IMR-90 (cell line): ENCODE data around the gene TNS3. TPM values are rescaled to one million over a fixed set of nuclear protein-coding genes. Genes with fewer than 3 reads are reported as not detected.
A peak's percentile ranks its signal among the peaks of the same experiment; 100 is the strongest.

Experiments used
- ATAC-seq: fragments of 200-7000 bp; cut with Tn5 transposase; 2 replicates; pipeline ENCODE4 v1.9.1; 2020; ENCODE audit warnings: low read depth, mild to moderate bottlenecking, moderate library complexity
- BruUV-seq: library from RNA; stranded (reverse); fragments of 400-500 nt; replicated peaks from 2 replicates; lab custom pipeline; 2021; lab: Mats Ljungman, UMichigan
- CTCF ChIA-PET: fragments of 300-600 bp; formaldehyde crosslinking; extraction: SDS; loops from one replicate; lab custom pipeline; 2021; ENCODE audit warnings: antibody characterized with exemption; lab: Yijun Ruan, JAX
- POLR2A ChIA-PET: fragments of 300-600 bp; sonication (Branson Sonifier 250); formaldehyde crosslinking; loops from one replicate; lab custom pipeline; 2022; ENCODE audit warnings: antibody characterized with exemption; ENCODE audit not compliant: unreplicated experiment; lab: Charles Lee
- DNase-seq: peaks from one replicate; pipeline ENCODE4 v3.0.0; 2013
- H2AFZ ChIP-seq: replicated peaks from 2 replicates; pipeline ENCODE3; 2013; ENCODE audit warnings: low read length, mild to moderate bottlenecking; ENCODE audit not compliant: poor library complexity
- H2AK5ac ChIP-seq: 2 replicates; pipeline ENCODE4 v1.6.1; 2013; ENCODE audit warnings: low read depth, low read length, inconsistent platforms
- H2AK9ac ChIP-seq: replicated peaks from 2 replicates; pipeline ENCODE3; 2013; ENCODE audit warnings: mild to moderate bottlenecking, low read depth, low read length, moderate library complexity; ENCODE audit not compliant: poor library complexity
- H2BK120ac ChIP-seq: 2 replicates; pipeline ENCODE4 v1.6.1; 2013; ENCODE audit warnings: low read depth, low read length, inconsistent platforms
- H2BK15ac ChIP-seq: 3 replicates; pipeline ENCODE4 v1.6.1; 2013; ENCODE audit warnings: low read depth, low read length, inconsistent platforms
- H2BK20ac ChIP-seq: 2 replicates; pipeline ENCODE4 v1.6.1; 2013; ENCODE audit warnings: low read depth, mild to moderate bottlenecking, inconsistent platforms, low read length, moderate library complexity
- H2BK5ac ChIP-seq: 2 replicates; pipeline ENCODE4 v1.6.1; 2013; ENCODE audit warnings: mild to moderate bottlenecking, low read depth, low read length, inconsistent platforms; ENCODE audit not compliant: poor library complexity, severe bottlenecking
- H3K14ac ChIP-seq: replicated peaks from 2 replicates; pipeline ENCODE4 v1.6.1; 2013; ENCODE audit warnings: low read depth, low read length, inconsistent platforms
- H3K18ac ChIP-seq: 2 replicates; pipeline ENCODE4 v1.6.1; 2013; ENCODE audit warnings: low read depth, low read length, control low read depth
- H3K23ac ChIP-seq: 2 replicates; pipeline ENCODE4 v1.6.1; 2013; ENCODE audit warnings: low read depth, low read length, inconsistent platforms
- H3K27ac ChIP-seq: 2 replicates; pipeline ENCODE4 v1.5.1; 2013; ENCODE audit warnings: mild to moderate bottlenecking, control low read depth, low read length; ENCODE audit not compliant: insufficient read depth
- H3K27me3 ChIP-seq: 2 replicates; pipeline ENCODE4 v1.6.1; 2013; ENCODE audit warnings: low read length; ENCODE audit not compliant: control insufficient read depth, insufficient read depth
- H3K36me3 ChIP-seq: 2 replicates; pipeline ENCODE4 v1.6.1; 2013; ENCODE audit warnings: low read length, mixed read lengths; ENCODE audit not compliant: control insufficient read depth, insufficient read depth
- H3K4ac ChIP-seq: 2 replicates; pipeline ENCODE4 v1.6.1; 2013; ENCODE audit warnings: low read depth, low read length, inconsistent platforms
- H3K4me1 ChIP-seq: 2 replicates; pipeline ENCODE4 v1.6.1; 2013; ENCODE audit warnings: low read length, mixed read lengths; ENCODE audit not compliant: control insufficient read depth, insufficient read depth
- H3K4me2 ChIP-seq: 2 replicates; pipeline ENCODE4 v1.6.1; 2013; ENCODE audit warnings: low read depth, mild to moderate bottlenecking, control low read depth, low read length, moderate library complexity
- H3K4me3 ChIP-seq: 2 replicates; pipeline ENCODE4 v1.5.1; 2013; ENCODE audit warnings: low read depth, mild to moderate bottlenecking, control low read depth, low read length, moderate library complexity; ENCODE audit not compliant: insufficient read depth
- H3K56ac ChIP-seq: 2 replicates; pipeline ENCODE4 v1.6.1; 2013; ENCODE audit warnings: low read length, inconsistent platforms; ENCODE audit not compliant: insufficient read depth; ENCODE audit errors: extremely low read depth
- H3K79me1 ChIP-seq, 2 experiments: 2 replicates each; pipeline ENCODE4 v1.6.1; 2013; ENCODE audit warnings: low read length in 2 of 2, inconsistent platforms in 1 of 2, low read depth in 1 of 2
- H3K9ac ChIP-seq: 2 replicates; pipeline ENCODE4 v1.6.1; 2013; ENCODE audit warnings: low read depth, low read length, control low read depth
- H3K9me1 ChIP-seq: 2 replicates; pipeline ENCODE4 v1.6.1; 2013; ENCODE audit warnings: low read length, inconsistent platforms; ENCODE audit not compliant: insufficient read depth
- H3K9me3 ChIP-seq: 2 replicates; pipeline ENCODE4 v1.6.1; 2013; ENCODE audit warnings: low read length; ENCODE audit not compliant: control insufficient read depth, insufficient read depth
- H4K20me1 ChIP-seq: 2 replicates; pipeline ENCODE4 v1.6.1; 2013; ENCODE audit warnings: low read length, inconsistent platforms; ENCODE audit not compliant: insufficient read depth
- H4K5ac ChIP-seq: 2 replicates; pipeline ENCODE4 v1.6.1; 2013; ENCODE audit warnings: mild to moderate bottlenecking, low read depth, low read length, control low read depth
- H4K8ac ChIP-seq, 2 experiments: 2 replicates each; pipeline ENCODE4 v1.6.1; 2013; ENCODE audit warnings: low read depth in 2 of 2, low read length in 2 of 2, control low read depth in 1 of 2, inconsistent platforms in 1 of 2
- H4K91ac ChIP-seq: 2 replicates; pipeline ENCODE4 v1.6.1; 2013; ENCODE audit warnings: low read depth, low read length, inconsistent platforms; ENCODE audit not compliant: insufficient read depth
- BHLHE40 ChIP-seq: fragments of 150-350 bp; IDR thresholded peaks from 2 replicates; pipeline ENCODE4 v1.6.1; 2016; ENCODE audit warnings: mild to moderate bottlenecking, low read depth, low read length
- CEBPB ChIP-seq: IDR thresholded peaks from 2 replicates; pipeline ENCODE4 v1.6.1; 2012; ENCODE audit warnings: low read depth, low read length, improper control_type of control experiment
- CHD1 ChIP-seq: IDR thresholded peaks from 2 replicates; pipeline ENCODE4 v1.6.1; 2012; ENCODE audit warnings: low read depth, low read length, improper control_type of control experiment
- CTCF ChIP-seq: conservative IDR thresholded peaks from 2 replicates; pipeline ENCODE4 v1.5.1; 2012; ENCODE audit warnings: mild to moderate bottlenecking, low read depth, low read length, improper control_type of control experiment
- ELK1 ChIP-seq: fragments of 150-350 bp; IDR thresholded peaks from 2 replicates; pipeline ENCODE4 v1.6.1; 2016; ENCODE audit warnings: low read depth, mild to moderate bottlenecking, low read length, moderate library complexity, borderline replicate concordance
- FOS ChIP-seq: fragments of 150-350 bp; IDR thresholded peaks from 2 replicates; pipeline ENCODE4 v1.6.1; 2016; ENCODE audit warnings: low read depth, low read length
- MAFK ChIP-seq: IDR thresholded peaks from 2 replicates; pipeline ENCODE4 v1.6.1; 2012; ENCODE audit warnings: low read depth, low read length, improper control_type of control experiment
- MAZ ChIP-seq: IDR thresholded peaks from 2 replicates; pipeline ENCODE4 v1.6.1; 2012; ENCODE audit warnings: low read depth, mild to moderate bottlenecking, low read length, improper control_type of control experiment, moderate library complexity, borderline replicate concordance
- MXI1 ChIP-seq: IDR thresholded peaks from 2 replicates; pipeline ENCODE4 v1.6.1; 2012; ENCODE audit warnings: low read depth, mild to moderate bottlenecking, low read length, moderate library complexity, borderline replicate concordance
- NFE2L2 ChIP-seq: fragments of 150-350 bp; IDR thresholded peaks from 2 replicates; pipeline ENCODE4 v1.6.1; 2016; ENCODE audit warnings: low read depth, mild to moderate bottlenecking, low read length
- RCOR1 ChIP-seq: IDR thresholded peaks from 2 replicates; pipeline ENCODE4 v1.6.1; 2012; ENCODE audit warnings: mild to moderate bottlenecking, low read length, improper control_type of control experiment; ENCODE audit not compliant: insufficient replicate concordance
- RFX5 ChIP-seq: IDR thresholded peaks from 2 replicates; pipeline ENCODE4 v1.8.0; 2012; ENCODE audit warnings: low read depth, mild to moderate bottlenecking, low read length, moderate library complexity
- USF2 ChIP-seq: fragments of 150-350 bp; IDR thresholded peaks from 2 replicates; pipeline ENCODE4 v1.6.1; 2017; ENCODE audit warnings: mild to moderate bottlenecking, antibody characterized with exemption, low read length, low read depth
- WGBS, 2 experiments: methylation state at CpG; one replicate each; pipeline versions ENCODE4 v1.1.5 to v1.1.7; 2013; ENCODE audit warnings: missing lambda C conversion rate in 2 of 2; ENCODE audit not compliant: insufficient read length in 1 of 2; ENCODE audit errors: extremely low coverage in 2 of 2; 5-methylcytosine and 5-hydroxymethylcytosine counted together
- dilution Hi-C: fragments of 300-500 bp; cut with HindIII; formaldehyde crosslinking; loops from one replicate; pipeline ENCODE4 v1.14.3; 2018; ENCODE audit warnings: low sequenced_read_pairs; ENCODE audit not compliant: unreplicated experiment
- in situ Hi-C: fragments of 300-500 bp; cut with MboI; formaldehyde crosslinking; loops from 3 replicates; pipeline ENCODE4 v1.14.3; 2019; ENCODE audit warnings: low sequenced_read_pairs, inconsistent platforms, mixed read lengths
- intact Hi-C: fragments of 100-400 bp; cut with micrococcal nuclease; formaldehyde crosslinking; loops from 2 replicates; pipeline ENCODE4 v1.10.0; 2022
- polyA plus RNA-seq, 3 experiments: library from polyadenylated mRNA; depleted of rRNA; stranded (reverse); fragments of >200 nt; gene quantifications; 2 replicates each; pipeline ENCODE4 v1.2.3, GENCODE V29; 2012; ENCODE audit warnings: low replicate concordance in 1 of 3
- total RNA-seq: library from RNA; depleted of rRNA; stranded (reverse); fragments of >200 nt; gene quantifications from 2 replicates; pipeline ENCODE4 v1.2.3, GENCODE V29; 2012

The TNS3 gene
- total and polyA plus RNA-seq, 2 of the 4 experiments (the other 2 are of a cell fraction): 64.3 to 79.2 TPM

- Histone ChIP-seq H3K9me1 (peaks cover 9% of the 10 kb centered on the region; the same call in 1 of the 2 replicates), H3K36me3 (no peaks in the 10 kb centered on the region), H3K9me3 (no peaks in the 10 kb centered on the region), H3K4ac (peak overlapping the region; percentile 37), H4K20me1 (no peaks in the 10 kb centered on the region), H4K8ac (no peak overlapping the region), H3K9ac (no peak overlapping the region), H2BK20ac (peak overlapping the region; percentile 77; the same call in 1 of the 2 replicates), H3K27me3 (no peaks in the 10 kb centered on the region), H3K4me2 (no peak overlapping the region), H2AK9ac (no peak overlapping the region), H4K5ac (0 out of 2 replicates have a peak overlapping the region, but pooled peaks have one; percentile 26), H2AFZ (no peak overlapping the region), H2AK5ac (peak overlapping the region; percentile 86; the same call in 1 of the 2 replicates), H4K91ac (peak overlapping the region; percentile 31), H3K4me3 (no peak overlapping the region), H3K23ac (peak overlapping the region; percentile 36), H2BK5ac (no peak overlapping the region), H3K79me1 (no peaks in the 10 kb centered on the region), H3K27ac (no peak overlapping the region), H3K18ac (no peak overlapping the region), H3K14ac (peak overlapping the region; percentile 20), H3K4me1 (peaks cover 2% of the 10 kb centered on the region), H3K56ac (no peak overlapping the region), H2BK120ac (peak overlapping the region; percentile 61), H2BK15ac (peak overlapping the region; percentile 70; the same call in 1 of the 3 replicates)
- ChIA-PET POLR2A (no interaction called here), CTCF (no interaction called here)
- ATAC-seq (no peak), DNase-seq (no peak)
- in situ Hi-C loops (no loop called here), dilution Hi-C loops (no loop called here), intact Hi-C loops (no loop called here)
- no peak for TF ChIP-seq RCOR1
- no peak for TF ChIP-seq MAFK
- no peak for TF ChIP-seq CHD1
- no peak for TF ChIP-seq CEBPB
- no peak for TF ChIP-seq MXI1
- no peak for TF ChIP-seq MAZ
- TF ChIP-seq BHLHE40: no peak
- no peak for TF ChIP-seq FOS
- TF ChIP-seq RFX5: no peak
- no peak for TF ChIP-seq NFE2L2
- TF ChIP-seq ELK1: no peak
- no peak for TF ChIP-seq CTCF
- no peak for TF ChIP-seq USF2
- BruUV-seq: no TSS peak
- 95% methylated on average over 4 of the region's 7 CpGs; no CpG with 5 or more reads in 1 of the 2 experiments for WGBS, 2 experiments
Observed at GRCh38 chr7:47627580-47628283, 45.8 kb upstream of the TNS3 start.
